Muscle layer of colon (tissue), 2 donors: ENCODE measurements around the gene FBXO41.
A peak's percentile ranks its signal among the peaks of the same experiment; 100 is the strongest.

ENCODE experiments used
- H3K27ac ChIP-seq: one replicate; pipeline ENCODE4 v1.7.0; 2013; ENCODE audit warnings: low read depth, mild to moderate bottlenecking, low read length, moderate library complexity
- H3K27me3 ChIP-seq, 2 donors: one replicate each; pipeline ENCODE4 v1.7.0; 2013; ENCODE audit warnings: low read length in 2 of 2, mild to moderate bottlenecking in 2 of 2; ENCODE audit not compliant: insufficient read depth in 2 of 2, control insufficient read depth in 1 of 2
- H3K36me3 ChIP-seq: one replicate; pipeline ENCODE4 v1.7.0; 2013; ENCODE audit warnings: mild to moderate bottlenecking, low read length; ENCODE audit not compliant: insufficient read depth
- H3K4me1 ChIP-seq: one replicate; pipeline ENCODE4 v1.7.0; 2013; ENCODE audit warnings: mild to moderate bottlenecking, low read length; ENCODE audit not compliant: insufficient read depth
- H3K4me3 ChIP-seq, 2 donors: one replicate each; pipeline ENCODE4 v1.7.0; 2013; ENCODE audit warnings: low read length in 2 of 2, low read depth in 1 of 2, mild to moderate bottlenecking in 1 of 2, moderate library complexity in 1 of 2
- H3K9ac ChIP-seq: one replicate; pipeline ENCODE4 v1.7.0; 2013; ENCODE audit warnings: low read length
- H3K9me3 ChIP-seq: one replicate; pipeline ENCODE4 v1.7.0; 2013; ENCODE audit warnings: mild to moderate bottlenecking, low read length
- donor health status: abdominal sarcoma.
- donor health status: Adenocarcinoma of cecum.

The FBXO41 gene, protein sequence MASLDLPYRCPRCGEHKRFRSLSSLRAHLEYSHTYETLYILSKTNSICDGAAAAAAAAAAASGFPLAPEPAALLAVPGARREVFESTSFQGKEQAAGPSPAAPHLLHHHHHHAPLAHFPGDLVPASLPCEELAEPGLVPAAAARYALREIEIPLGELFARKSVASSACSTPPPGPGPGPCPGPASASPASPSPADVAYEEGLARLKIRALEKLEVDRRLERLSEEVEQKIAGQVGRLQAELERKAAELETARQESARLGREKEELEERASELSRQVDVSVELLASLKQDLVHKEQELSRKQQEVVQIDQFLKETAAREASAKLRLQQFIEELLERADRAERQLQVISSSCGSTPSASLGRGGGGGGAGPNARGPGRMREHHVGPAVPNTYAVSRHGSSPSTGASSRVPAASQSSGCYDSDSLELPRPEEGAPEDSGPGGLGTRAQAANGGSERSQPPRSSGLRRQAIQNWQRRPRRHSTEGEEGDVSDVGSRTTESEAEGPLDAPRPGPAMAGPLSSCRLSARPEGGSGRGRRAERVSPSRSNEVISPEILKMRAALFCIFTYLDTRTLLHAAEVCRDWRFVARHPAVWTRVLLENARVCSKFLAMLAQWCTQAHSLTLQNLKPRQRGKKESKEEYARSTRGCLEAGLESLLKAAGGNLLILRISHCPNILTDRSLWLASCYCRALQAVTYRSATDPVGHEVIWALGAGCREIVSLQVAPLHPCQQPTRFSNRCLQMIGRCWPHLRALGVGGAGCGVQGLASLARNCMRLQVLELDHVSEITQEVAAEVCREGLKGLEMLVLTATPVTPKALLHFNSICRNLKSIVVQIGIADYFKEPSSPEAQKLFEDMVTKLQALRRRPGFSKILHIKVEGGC

DNA sequence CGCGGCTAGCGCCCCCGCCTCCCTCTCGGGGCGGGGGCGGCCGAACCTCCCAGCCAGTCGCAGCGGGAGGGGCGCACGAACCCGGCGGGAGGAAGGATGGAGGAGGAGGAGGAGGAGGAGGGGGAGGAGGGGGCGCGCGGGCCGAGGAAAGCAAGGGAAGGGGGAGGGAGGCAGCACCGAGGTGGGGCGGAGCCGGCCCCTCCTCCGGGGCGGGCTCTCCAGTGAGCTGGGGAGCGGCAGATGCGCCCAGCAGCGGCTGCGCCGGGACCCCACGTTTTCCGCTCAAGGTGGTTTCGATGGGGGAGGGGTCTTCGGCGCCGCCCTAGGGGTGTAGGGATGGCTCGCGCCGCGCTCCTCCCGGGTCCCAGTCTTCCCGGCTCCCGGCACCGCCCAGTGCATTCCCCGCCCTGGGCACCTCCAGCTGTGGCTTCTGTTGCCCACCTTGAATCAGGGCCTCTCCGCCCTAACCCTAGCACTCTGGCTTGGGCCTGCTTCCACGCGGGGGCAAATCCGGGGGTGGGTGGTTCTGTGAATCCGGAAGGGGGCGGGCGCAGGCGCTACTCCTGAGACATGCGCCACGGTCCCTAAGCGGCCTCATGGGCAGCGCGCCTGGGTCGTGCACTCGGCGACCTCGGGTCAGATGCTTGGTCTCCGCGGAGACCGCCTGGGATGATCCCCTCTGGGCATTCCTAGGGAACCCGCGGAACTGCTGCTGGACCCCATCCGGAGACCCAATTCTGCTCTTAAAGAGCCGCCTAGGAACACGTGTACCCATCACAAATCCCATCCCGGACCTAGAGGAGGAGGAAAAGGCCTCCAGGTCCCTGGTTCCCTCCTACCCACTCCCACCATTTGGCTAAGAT lies at the start of gene FBXO41:
Gene FBXO41, minus strand, starts transcription at position 183 of the 863 bp plus-strand sequence. CDS start 14,848 bp downstream, outside the sequence.
- Histone ChIP-seq H3K9me3 (no peaks in the 10 kb centered on the region), H3K9ac (no peak within 1 kb of the TSS), H3K27ac (no peak within 1 kb of the TSS), H3K4me1 (peaks cover 7% of the 10 kb centered on the region), H3K4me3 (peak within 1 kb of the TSS; percentile 54 to 61), H3K36me3 (no peaks in the 10 kb centered on the region), H3K27me3 (peaks cover 0 to 28% of the 10 kb centered on the region in 2 donors)

DNA sequence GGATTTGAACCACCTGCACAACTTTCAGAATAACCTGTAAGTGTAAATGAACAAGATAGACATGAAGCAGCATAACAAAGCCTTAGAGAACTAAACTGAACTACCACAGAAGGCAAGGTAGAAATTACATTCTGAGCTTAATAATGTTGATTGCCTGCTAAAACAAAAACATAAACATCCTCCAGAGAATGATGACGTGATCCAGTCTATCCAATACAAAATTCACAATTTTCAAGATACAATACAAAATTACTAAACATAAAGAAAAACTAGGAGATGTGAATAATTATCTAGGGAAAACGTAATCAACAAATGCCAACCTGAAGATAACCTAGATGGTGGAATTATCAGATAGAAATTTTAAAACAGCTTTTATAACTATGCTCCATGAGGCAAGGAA lies 49.8 kb upstream of the FBXO41 start:
- H3K4me1 ChIP-seq, result no peaks in the 10 kb centered on the region
- no peak overlapping the region for H3K4me3 ChIP-seq
- H3K27me3 ChIP-seq, result no peaks in the 10 kb centered on the region
- no peaks in the 10 kb centered on the region for H3K36me3 ChIP-seq
- H3K9ac ChIP-seq, result no peak overlapping the region
- no peaks in the 10 kb centered on the region for H3K9me3 ChIP-seq
- H3K27ac ChIP-seq, result no peak overlapping the region

DNA sequence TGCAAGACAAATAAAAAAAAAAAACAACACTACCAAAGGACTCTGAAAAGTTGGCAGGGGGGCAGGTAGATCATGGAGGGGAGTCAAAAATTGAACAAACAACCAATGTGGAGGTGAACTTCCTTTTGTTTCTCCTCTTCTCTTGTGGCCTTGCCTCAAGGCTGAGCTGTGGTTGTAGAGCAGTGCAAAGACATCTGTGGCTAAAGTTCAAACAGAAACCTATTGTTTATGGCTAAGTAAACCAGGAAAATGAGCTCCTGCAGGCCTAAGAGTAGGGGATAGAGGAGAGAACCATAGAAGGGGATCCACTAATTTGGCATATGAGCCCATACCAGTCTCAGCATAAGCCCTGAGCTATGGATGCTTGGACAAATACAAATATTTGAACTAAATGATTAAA lies 49.3 kb upstream of the FBXO41 start:
- no peak overlapping the region for H3K27ac ChIP-seq
- H3K4me3 ChIP-seq, result no peak overlapping the region
- no peaks in the 10 kb centered on the region for H3K9me3 ChIP-seq
- H3K36me3 ChIP-seq, result no peaks in the 10 kb centered on the region
- no peaks in the 10 kb centered on the region for H3K27me3 ChIP-seq
- H3K4me1 ChIP-seq, result no peaks in the 10 kb centered on the region
- H3K9ac ChIP-seq, result no peak overlapping the region

DNA sequence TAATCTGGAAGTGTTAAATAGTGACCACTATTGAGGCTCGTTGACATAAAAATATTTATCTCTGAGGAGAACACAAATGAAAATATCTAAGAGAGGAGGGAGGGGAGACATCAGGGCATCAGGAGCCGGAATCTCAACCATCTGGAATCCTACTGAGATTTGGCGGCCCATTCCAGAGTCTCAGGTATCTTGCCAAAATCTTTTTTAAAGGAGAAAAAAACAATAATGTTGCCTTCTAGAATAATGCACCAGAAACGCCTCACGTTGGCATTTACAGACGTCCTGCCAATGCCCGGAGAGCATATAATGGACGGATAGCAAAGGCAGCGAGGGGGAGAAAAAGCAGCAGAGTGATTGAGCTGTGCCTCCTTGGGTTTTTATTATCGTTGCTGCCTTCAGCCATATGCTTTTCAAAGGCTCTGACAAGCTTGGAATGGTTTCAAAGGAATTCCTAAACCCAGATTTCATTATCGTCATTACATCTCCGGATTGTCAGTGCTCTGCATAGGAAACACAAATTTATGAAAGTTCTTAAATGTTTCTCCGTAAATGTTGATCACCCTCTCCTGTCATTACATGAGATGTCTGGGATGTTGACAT lies 39.9 kb upstream of the FBXO41 start:
- no peaks in the 10 kb centered on the region for H3K27me3 ChIP-seq
- no peak overlapping the region for H3K4me3 ChIP-seq
- no peaks in the 10 kb centered on the region for H3K9me3 ChIP-seq
- H3K36me3 ChIP-seq, result no peaks in the 10 kb centered on the region
- no peak overlapping the region for H3K9ac ChIP-seq
- H3K27ac ChIP-seq, result no peak overlapping the region
- H3K4me1 ChIP-seq, result no peaks in the 10 kb centered on the region

DNA sequence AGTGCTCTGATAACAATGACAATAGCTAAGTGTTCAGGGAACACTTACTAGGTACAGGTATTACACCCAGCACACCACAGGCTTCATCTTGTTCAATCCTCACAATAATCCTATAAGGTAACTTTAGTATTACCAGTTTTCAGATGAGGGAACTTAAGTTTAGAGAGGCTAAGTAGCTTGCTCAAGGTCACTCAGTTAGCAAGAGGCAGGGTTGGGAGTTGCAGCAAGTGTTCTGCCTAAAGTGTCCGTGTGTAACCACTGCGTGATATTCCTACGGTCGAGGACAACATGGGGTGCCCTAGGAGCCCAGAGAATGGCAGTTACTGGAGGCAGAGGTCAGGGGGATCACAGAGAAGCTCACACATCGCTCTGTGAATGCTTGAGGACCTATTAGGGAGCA lies 39.3 kb upstream of the FBXO41 start:
- H3K36me3 ChIP-seq, result no peaks in the 10 kb centered on the region
- H3K27ac ChIP-seq, result no peak overlapping the region
- no peaks in the 10 kb centered on the region for H3K27me3 ChIP-seq
- H3K9ac ChIP-seq, result no peak overlapping the region
- H3K4me1 ChIP-seq, result no peaks in the 10 kb centered on the region
- H3K4me3 ChIP-seq, result no peak overlapping the region
- no peaks in the 10 kb centered on the region for H3K9me3 ChIP-seq

DNA sequence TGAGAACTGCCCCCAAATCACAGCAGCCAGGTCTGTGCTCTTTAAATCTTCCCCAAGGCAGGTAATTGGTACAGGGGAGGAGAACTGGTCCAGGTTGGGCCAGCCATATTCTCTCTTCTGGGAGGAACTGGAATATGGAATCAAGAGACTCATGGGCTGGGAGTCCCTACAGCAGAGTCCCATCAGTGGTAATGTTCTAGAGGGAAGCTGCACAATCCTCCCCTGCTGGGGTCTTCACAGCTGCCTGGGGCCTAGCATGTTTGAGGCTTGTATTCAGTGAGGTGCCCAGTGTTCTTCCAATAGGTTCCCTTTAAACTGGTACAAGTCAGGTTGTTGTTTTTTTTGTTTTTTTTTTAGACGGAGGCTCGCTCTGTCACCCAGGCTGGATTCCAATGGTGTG lies 30.2 kb upstream of the FBXO41 start:
- no peak overlapping the region for H3K9ac ChIP-seq
- no peaks in the 10 kb centered on the region for H3K9me3 ChIP-seq

DNA sequence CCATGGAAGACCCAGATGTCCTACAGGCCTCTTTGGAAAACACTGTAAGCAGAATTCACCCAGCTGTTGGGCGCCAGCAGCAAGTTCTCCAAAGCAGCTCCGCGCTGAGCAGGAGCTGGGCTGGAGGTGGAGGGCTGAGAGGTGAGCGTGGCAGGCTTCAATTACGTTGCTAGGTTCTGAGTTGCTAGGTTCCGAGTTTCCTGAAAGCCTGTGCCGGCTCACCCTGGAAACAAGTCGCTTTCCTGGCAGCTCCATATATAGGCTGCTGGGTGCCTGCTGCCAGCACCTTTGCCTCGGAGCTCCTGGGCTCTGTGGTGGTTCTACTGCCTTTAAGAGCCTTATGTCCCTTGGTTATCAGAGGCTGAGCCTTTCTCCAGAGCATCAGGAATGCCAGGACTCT lies 23.4 kb upstream of the FBXO41 start:
- Histone ChIP-seq H3K4me1 (no peaks in the 10 kb centered on the region), H3K9ac (no peak overlapping the region), H3K27ac (no peak overlapping the region), H3K4me3 (no peak overlapping the region), H3K36me3 (no peaks in the 10 kb centered on the region), H3K9me3 (no peaks in the 10 kb centered on the region), H3K27me3 (no peaks in the 10 kb centered on the region)

More for the DNA sequence above, 30.2 kb upstream of the FBXO41 start:
- no peaks in the 10 kb centered on the region for H3K27me3 ChIP-seq
- H3K27ac ChIP-seq, result no peak overlapping the region
- H3K4me1 ChIP-seq, result no peaks in the 10 kb centered on the region
- no peaks in the 10 kb centered on the region for H3K36me3 ChIP-seq
- no peak overlapping the region for H3K4me3 ChIP-seq

DNA sequence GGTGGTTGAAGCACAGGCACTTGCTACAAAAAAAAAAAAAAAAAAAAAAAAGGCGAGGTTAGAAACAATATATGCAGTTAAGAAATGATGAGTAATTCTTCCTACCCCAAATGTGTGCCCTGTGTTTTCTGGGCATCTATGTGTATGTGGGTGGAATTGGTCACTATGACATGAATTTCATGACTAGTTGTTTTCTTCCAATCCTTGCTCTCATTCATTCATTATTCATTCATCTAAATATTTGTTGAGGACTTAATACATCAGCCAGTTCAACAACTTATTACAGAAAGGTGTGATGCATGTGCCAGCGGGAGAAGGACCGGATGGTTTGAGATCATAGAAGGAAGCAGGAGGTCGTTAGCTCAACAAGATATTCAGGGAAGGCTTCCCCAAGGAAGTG lies 17.4 kb upstream of the FBXO41 start:
- H3K27me3 ChIP-seq, result peaks cover 0 to 4% of the 10 kb centered on the region in 2 donors
- no peaks in the 10 kb centered on the region for H3K4me1 ChIP-seq

DNA sequence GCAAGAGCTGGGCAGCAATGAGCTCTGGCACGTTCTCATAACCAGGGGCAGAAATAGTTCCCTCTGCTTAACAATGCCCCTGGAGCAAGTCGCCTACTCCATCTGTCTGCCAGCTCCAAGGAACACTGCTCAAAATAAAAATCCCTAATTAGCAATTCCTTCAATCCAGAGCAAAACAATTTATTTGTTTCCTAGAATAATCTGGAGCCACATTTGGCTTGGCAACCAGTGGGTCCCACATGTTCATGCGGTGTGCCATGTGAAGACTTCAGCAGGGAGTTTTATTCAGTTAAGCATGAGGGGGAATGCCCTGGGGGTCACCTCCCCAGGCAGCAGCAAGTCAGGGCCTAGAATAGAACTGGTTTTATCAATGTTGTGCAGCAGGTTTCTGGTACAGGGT lies 16.6 kb upstream of the FBXO41 start:
- no peak overlapping the region for H3K4me3 ChIP-seq
- no peaks in the 10 kb centered on the region for H3K4me1 ChIP-seq
- H3K9me3 ChIP-seq, result no peaks in the 10 kb centered on the region
- peaks cover 0 to 7% of the 10 kb centered on the region in 2 donors for H3K27me3 ChIP-seq
- H3K36me3 ChIP-seq, result no peaks in the 10 kb centered on the region
- H3K27ac ChIP-seq, result no peak overlapping the region
- H3K9ac ChIP-seq, result no peak overlapping the region

More for the DNA sequence above, 17.4 kb upstream of the FBXO41 start:
- Histone ChIP-seq H3K27ac (no peak overlapping the region), H3K9me3 (no peaks in the 10 kb centered on the region), H3K36me3 (no peaks in the 10 kb centered on the region), H3K9ac (no peak overlapping the region), H3K4me3 (no peak overlapping the region)

DNA sequence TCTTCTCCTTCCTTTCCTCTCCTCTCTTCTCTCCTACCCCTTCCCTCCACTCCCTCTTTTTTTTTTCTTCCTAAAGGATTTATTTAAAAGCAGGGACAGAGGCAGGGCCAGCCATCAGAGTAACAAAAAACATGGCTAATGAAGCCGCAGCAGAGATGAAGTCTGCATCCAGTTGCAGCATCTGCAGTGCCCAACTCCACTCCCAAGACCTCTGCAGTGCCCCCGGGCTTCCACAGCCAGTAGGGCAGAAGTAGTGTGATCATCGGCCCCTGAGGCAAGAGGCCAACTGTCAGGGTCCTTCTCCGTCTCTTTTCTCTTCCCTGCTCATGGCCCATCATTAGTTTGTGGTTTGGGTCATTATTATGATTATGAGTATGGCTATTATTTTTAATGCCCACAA lies 13.3 kb upstream of the FBXO41 start:
- H3K36me3 ChIP-seq, result no peaks in the 10 kb centered on the region
- H3K4me3 ChIP-seq, result no peak overlapping the region
- no peaks in the 10 kb centered on the region for H3K9me3 ChIP-seq
- no peak overlapping the region for H3K27ac ChIP-seq
- H3K9ac ChIP-seq, result no peak overlapping the region
- peaks cover 3% of the 10 kb centered on the region for H3K4me1 ChIP-seq
- H3K27me3 ChIP-seq, result peaks cover 22 to 40% of the 10 kb centered on the region in 2 donors
